Uterus (tissue), 2 donors: Measurements from ENCODE around the gene PROC.

ENCODE experiments used
- CTCF ChIP-seq, 4 experiments: fragments of 200-600 bp in 2 of 4; fragments of 450-650 bp in 2 of 4; sonication (generic) in 2 of 4; IDR thresholded peaks; one replicate each; pipeline ENCODE4 v1.5.1; 2016 to 2019; ENCODE audit warnings: antibody characterized with exemption in 4 of 4, mild to moderate bottlenecking in 2 of 4, moderate library complexity in 1 of 4
- POLR2A ChIP-seq, 2 donors: fragments of 450-650 bp; IDR thresholded peaks; one replicate each; pipeline ENCODE4 v1.6.1; 2016; ENCODE audit warnings: antibody characterized with exemption in 2 of 2, mild to moderate bottlenecking in 1 of 2, moderate library complexity in 1 of 2

GRCh38 chr2:127424598-127425520 lies 6.6 kb downstream of the PROC start:
- TF ChIP-seq CTCF (IDR thresholded peaks at IDR 0.05) (no peak), POLR2A (IDR thresholded peaks at IDR 0.05) (no peak)
